ENCODE data around the gene MSRB1. TPM values are rescaled to one million over a fixed set of nuclear protein-coding genes. Genes with fewer than 3 reads are reported as not detected.
A peak's percentile ranks its signal among the peaks of the same experiment; 100 is the strongest.

Gene MSRB1
- total and polyA plus RNA-seq, 2 of the 13 experiments (the other 11 are each of a cell fraction or from before 2014, with no cell fraction given): 32.1 to 75.4 TPM

GRCh38 chr16:1942047-1942809 lies 771 bp downstream of the MSRB1 start (continued):
- 0 out of 2 replicates have a peak, but pooled peaks have one; percentile 13 for TF ChIP-seq ZNF770 (CRISPR knock-in tag; IDR thresholded peaks at IDR 0.05)
- no peak for TF ChIP-seq BRCA1 (CRISPR knock-in tag; IDR thresholded peaks at IDR 0.05)
- no peak for TF ChIP-seq PRPF4 (IDR thresholded peaks at IDR 0.05; ENCODE audit: low read depth, low read length, poor library complexity, severe bottlenecking)
- TF ChIP-seq ZNF513 (CRISPR knock-in tag; conservative IDR thresholded peaks at IDR 0.05): no peak
- TF ChIP-seq HINFP (CRISPR knock-in tag; IDR thresholded peaks at IDR 0.05; ENCODE audit: low read depth): no peak
- TF ChIP-seq ZBTB43 (CRISPR knock-in tag; conservative IDR thresholded peaks at IDR 0.05): no peak
- no peak for TF ChIP-seq ZXDC (CRISPR knock-in tag; IDR thresholded peaks at IDR 0.05)
- 0 out of 2 replicates have a peak, but pooled peaks have one; percentile 8 for TF ChIP-seq ZNF773 (CRISPR knock-in tag; IDR thresholded peaks at IDR 0.05; ENCODE audit: borderline replicate concordance)
- TF ChIP-seq ZNF543 (CRISPR knock-in tag; IDR thresholded peaks at IDR 0.05): no peak
- TF ChIP-seq SIX1 (CRISPR knock-in tag; IDR thresholded peaks at IDR 0.05; ENCODE audit: borderline replicate concordance): no peak
- TF ChIP-seq JUNB (CRISPR knock-in tag; IDR thresholded peaks at IDR 0.05; ENCODE audit: borderline replicate concordance): no peak
- no peak for TF ChIP-seq ATF7 (IDR thresholded peaks at IDR 0.05)
- no peak for TF ChIP-seq ATF7 (CRISPR knock-in tag; IDR thresholded peaks at IDR 0.05)
- no peak for TF ChIP-seq RNF2 (conservative IDR thresholded peaks at IDR 0.05; ENCODE audit: low read depth)
- TF ChIP-seq ZNF30 (CRISPR knock-in tag; IDR thresholded peaks at IDR 0.05): 0 out of 2 replicates have a peak, but pooled peaks have one; percentile 5
- TF ChIP-seq ZNF703 (CRISPR knock-in tag; IDR thresholded peaks at IDR 0.05; ENCODE audit: borderline replicate concordance): no peak
- TF ChIP-seq CCAR2 (optimal IDR thresholded peaks at IDR 0.05; ENCODE audit: low read depth, low read length): no peak
- no peak for TF ChIP-seq HIC2 (CRISPR knock-in tag; IDR thresholded peaks at IDR 0.05; ENCODE audit: low read depth)

Measured in HepG2 (cell line).